ENCODE results near the gene GDF15. TPM values are rescaled to one million over a fixed set of nuclear protein-coding genes. Genes with fewer than 3 reads are reported as not detected.
A peak's percentile ranks its signal among the peaks of the same experiment; 100 is the strongest.

GDF15 gene
- total and polyA plus RNA-seq, 2 experiments from 2014 or later, result 12.6 to 19.8 TPM

GRCh38 chr19:18420930-18421329, 35.0 kb downstream of the GDF15 start:
- no peaks in the 10 kb centered on the region for H3K9me3 Mint-ChIP-seq
- H3K9me2 ChIP-seq (ENCODE audit: insufficient read depth), result no peaks in the 10 kb centered on the region
- H3K27me3 Mint-ChIP-seq (ENCODE audit: insufficient read depth, low read depth, poor library complexity), result peaks cover 42% of the 10 kb centered on the region
- H4K20me1 ChIP-seq (replicated peaks; ENCODE audit: insufficient read depth), result peaks cover 6% of the 10 kb centered on the region; the same call in 1 of the 2 replicates
- TF ChIP-seq ETS1 (IDR thresholded peaks at IDR 0.05) (no peak), EZH2phosphoT487 (IDR thresholded peaks at IDR 0.05; ENCODE audit: unreplicated experiment) (no peak), CREB1 (CRISPR knock-in tag; IDR thresholded peaks at IDR 0.05; ENCODE audit: low read depth) (no peak), JUNB (IDR thresholded peaks at IDR 0.05; ENCODE audit: unreplicated experiment) (no peak), ZNF114 (CRISPR knock-in tag; IDR thresholded peaks at IDR 0.05) (no peak), ZNF331 (CRISPR knock-in tag; IDR thresholded peaks at IDR 0.05; ENCODE audit: low read depth) (no peak), POLR2AphosphoS5 (IDR thresholded peaks at IDR 0.05; ENCODE audit: low read depth) (no peak), NANOG (IDR thresholded peaks at IDR 0.05; ENCODE audit: borderline replicate concordance) (no peak), STAT1 (IDR thresholded peaks at IDR 0.05; ENCODE audit: unreplicated experiment) (no peak), EZH2 (IDR thresholded peaks at IDR 0.05; ENCODE audit: low read depth, unreplicated experiment) (no peak)
- TF ChIP-seq, protein P1, sequence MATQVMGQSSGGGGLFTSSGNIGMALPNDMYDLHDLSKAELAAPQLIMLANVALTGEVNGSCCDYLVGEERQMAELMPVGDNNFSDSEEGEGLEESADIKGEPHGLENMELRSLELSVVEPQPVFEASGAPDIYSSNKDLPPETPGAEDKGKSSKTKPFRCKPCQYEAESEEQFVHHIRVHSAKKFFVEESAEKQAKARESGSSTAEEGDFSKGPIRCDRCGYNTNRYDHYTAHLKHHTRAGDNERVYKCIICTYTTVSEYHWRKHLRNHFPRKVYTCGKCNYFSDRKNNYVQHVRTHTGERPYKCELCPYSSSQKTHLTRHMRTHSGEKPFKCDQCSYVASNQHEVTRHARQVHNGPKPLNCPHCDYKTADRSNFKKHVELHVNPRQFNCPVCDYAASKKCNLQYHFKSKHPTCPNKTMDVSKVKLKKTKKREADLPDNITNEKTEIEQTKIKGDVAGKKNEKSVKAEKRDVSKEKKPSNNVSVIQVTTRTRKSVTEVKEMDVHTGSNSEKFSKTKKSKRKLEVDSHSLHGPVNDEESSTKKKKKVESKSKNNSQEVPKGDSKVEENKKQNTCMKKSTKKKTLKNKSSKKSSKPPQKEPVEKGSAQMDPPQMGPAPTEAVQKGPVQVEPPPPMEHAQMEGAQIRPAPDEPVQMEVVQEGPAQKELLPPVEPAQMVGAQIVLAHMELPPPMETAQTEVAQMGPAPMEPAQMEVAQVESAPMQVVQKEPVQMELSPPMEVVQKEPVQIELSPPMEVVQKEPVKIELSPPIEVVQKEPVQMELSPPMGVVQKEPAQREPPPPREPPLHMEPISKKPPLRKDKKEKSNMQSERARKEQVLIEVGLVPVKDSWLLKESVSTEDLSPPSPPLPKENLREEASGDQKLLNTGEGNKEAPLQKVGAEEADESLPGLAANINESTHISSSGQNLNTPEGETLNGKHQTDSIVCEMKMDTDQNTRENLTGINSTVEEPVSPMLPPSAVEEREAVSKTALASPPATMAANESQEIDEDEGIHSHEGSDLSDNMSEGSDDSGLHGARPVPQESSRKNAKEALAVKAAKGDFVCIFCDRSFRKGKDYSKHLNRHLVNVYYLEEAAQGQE (IDR thresholded peaks at IDR 0.05; ENCODE audit: unreplicated experiment), result no peak
- TF ChIP-seq, protein P2, sequence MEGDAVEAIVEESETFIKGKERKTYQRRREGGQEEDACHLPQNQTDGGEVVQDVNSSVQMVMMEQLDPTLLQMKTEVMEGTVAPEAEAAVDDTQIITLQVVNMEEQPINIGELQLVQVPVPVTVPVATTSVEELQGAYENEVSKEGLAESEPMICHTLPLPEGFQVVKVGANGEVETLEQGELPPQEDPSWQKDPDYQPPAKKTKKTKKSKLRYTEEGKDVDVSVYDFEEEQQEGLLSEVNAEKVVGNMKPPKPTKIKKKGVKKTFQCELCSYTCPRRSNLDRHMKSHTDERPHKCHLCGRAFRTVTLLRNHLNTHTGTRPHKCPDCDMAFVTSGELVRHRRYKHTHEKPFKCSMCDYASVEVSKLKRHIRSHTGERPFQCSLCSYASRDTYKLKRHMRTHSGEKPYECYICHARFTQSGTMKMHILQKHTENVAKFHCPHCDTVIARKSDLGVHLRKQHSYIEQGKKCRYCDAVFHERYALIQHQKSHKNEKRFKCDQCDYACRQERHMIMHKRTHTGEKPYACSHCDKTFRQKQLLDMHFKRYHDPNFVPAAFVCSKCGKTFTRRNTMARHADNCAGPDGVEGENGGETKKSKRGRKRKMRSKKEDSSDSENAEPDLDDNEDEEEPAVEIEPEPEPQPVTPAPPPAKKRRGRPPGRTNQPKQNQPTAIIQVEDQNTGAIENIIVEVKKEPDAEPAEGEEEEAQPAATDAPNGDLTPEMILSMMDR (conservative IDR thresholded peaks at IDR 0.05; ENCODE audit: low read depth in 2 of 2), result no peak
- TF ChIP-seq, protein P3, sequence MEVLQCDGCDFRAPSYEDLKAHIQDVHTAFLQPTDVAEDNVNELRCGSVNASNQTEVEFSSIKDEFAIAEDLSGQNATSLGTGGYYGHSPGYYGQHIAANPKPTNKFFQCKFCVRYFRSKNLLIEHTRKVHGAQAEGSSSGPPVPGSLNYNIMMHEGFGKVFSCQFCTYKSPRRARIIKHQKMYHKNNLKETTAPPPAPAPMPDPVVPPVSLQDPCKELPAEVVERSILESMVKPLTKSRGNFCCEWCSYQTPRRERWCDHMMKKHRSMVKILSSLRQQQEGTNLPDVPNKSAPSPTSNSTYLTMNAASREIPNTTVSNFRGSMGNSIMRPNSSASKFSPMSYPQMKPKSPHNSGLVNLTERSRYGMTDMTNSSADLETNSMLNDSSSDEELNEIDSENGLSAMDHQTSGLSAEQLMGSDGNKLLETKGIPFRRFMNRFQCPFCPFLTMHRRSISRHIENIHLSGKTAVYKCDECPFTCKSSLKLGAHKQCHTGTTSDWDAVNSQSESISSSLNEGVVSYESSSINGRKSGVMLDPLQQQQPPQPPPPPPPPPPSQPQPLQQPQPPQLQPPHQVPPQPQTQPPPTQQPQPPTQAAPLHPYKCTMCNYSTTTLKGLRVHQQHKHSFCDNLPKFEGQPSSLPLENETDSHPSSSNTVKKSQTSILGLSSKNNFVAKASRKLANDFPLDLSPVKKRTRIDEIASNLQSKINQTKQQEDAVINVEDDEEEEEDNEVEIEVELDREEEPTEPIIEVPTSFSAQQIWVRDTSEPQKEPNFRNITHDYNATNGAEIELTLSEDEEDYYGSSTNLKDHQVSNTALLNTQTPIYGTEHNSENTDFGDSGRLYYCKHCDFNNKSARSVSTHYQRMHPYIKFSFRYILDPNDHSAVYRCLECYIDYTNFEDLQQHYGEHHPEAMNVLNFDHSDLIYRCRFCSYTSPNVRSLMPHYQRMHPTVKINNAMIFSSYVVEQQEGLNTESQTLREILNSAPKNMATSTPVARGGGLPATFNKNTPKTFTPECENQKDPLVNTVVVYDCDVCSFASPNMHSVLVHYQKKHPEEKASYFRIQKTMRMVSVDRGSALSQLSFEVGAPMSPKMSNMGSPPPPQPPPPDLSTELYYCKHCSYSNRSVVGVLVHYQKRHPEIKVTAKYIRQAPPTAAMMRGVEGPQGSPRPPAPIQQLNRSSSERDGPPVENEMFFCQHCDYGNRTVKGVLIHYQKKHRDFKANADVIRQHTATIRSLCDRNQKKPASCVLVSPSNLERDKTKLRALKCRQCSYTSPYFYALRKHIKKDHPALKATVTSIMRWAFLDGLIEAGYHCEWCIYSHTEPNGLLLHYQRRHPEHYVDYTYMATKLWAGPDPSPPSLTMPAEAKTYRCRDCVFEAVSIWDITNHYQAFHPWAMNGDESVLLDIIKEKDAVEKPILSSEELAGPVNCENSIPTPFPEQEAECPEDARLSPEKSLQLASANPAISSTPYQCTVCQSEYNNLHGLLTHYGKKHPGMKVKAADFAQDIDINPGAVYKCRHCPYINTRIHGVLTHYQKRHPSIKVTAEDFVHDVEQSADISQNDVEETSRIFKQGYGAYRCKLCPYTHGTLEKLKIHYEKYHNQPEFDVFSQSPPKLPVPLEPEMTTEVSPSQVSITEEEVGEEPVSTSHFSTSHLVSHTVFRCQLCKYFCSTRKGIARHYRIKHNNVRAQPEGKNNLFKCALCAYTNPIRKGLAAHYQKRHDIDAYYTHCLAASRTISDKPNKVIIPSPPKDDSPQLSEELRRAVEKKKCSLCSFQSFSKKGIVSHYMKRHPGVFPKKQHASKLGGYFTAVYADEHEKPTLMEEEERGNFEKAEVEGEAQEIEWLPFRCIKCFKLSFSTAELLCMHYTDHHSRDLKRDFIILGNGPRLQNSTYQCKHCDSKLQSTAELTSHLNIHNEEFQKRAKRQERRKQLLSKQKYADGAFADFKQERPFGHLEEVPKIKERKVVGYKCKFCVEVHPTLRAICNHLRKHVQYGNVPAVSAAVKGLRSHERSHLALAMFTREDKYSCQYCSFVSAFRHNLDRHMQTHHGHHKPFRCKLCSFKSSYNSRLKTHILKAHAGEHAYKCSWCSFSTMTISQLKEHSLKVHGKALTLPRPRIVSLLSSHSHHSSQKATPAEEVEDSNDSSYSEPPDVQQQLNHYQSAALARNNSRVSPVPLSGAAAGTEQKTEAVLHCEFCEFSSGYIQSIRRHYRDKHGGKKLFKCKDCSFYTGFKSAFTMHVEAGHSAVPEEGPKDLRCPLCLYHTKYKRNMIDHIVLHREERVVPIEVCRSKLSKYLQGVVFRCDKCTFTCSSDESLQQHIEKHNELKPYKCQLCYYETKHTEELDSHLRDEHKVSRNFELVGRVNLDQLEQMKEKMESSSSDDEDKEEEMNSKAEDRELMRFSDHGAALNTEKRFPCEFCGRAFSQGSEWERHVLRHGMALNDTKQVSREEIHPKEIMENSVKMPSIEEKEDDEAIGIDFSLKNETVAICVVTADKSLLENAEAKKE (CRISPR knock-in tag; IDR thresholded peaks at IDR 0.05), result no peak
- no peak for ATAC-seq
- H3K79me2 ChIP-seq (replicated peaks; ENCODE audit: insufficient read depth), result no peaks in the 10 kb centered on the region
- H3K4me3 ChIP-seq, result no peak overlapping the region
- H3K4me2 ChIP-seq, result no peak overlapping the region
- peaks cover 39% of the 10 kb centered on the region for H3K27me3 ChIP-seq (ENCODE audit: insufficient read depth)
- no peak for DNase-seq (ENCODE audit: low spot score)
- peaks cover 40% of the 10 kb centered on the region for H3K4me1 Mint-ChIP-seq
- H3K36me3 Mint-ChIP-seq (ENCODE audit: low read depth), result no peaks in the 10 kb centered on the region
- peak overlapping the region; percentile 77; the same call in 1 of the 3 replicates for H3K4me3 Mint-ChIP-seq
- H3K27ac Mint-ChIP-seq, result no peak overlapping the region
- H3K4me1 ChIP-seq (ENCODE audit: insufficient read depth), result peaks cover 7% of the 10 kb centered on the region; the same call in 1 of the 2 replicates
- H2AFZ ChIP-seq, result no peak overlapping the region
- peaks cover 19% of the 10 kb centered on the region for H3F3A ChIP-seq (replicated peaks; ENCODE audit: low read depth)
- no peaks in the 10 kb centered on the region for H3K36me3 ChIP-seq (ENCODE audit: insufficient read depth)
- H3K27ac ChIP-seq (ENCODE audit: low read depth), result no peak overlapping the region

Data from GM23338 (cell line).